Coronary artery (tissue), 2 donors: Measurements from ENCODE around the gene ST3GAL3.

Experiments
- DNase-seq: peaks from one replicate; pipeline ENCODE4 v3.0.0-alpha.2; 2017; ENCODE audit warnings: low spot score
- H3K27ac ChIP-seq, 2 donors: fragments of 200-600 bp; sonication (generic); one replicate each; pipeline ENCODE4 v1.5.1; 2016 to 2019
- H3K4me3 ChIP-seq: fragments of 200-600 bp; sonication (generic); 2 replicates; pipeline ENCODE4 v1.5.1; 2016; ENCODE audit warnings: mild to moderate bottlenecking, moderate library complexity
- TF ChIP-seq, protein P1 (sequence below): fragments of 200-600 bp; sonication (generic); IDR thresholded peaks from one replicate; pipeline ENCODE4 v1.5.1; 2019; ENCODE audit warnings: antibody characterized with exemption

ST3GAL3 gene

GRCh38 chr1:43936431-43937151 lies 229.3 kb downstream of the ST3GAL3 start:
- Histone ChIP-seq H3K4me3 (peak overlapping the region; percentile 68), H3K27ac (no peak overlapping the region)
- no peak for DNase-seq
- TF ChIP-seq, protein P1, sequence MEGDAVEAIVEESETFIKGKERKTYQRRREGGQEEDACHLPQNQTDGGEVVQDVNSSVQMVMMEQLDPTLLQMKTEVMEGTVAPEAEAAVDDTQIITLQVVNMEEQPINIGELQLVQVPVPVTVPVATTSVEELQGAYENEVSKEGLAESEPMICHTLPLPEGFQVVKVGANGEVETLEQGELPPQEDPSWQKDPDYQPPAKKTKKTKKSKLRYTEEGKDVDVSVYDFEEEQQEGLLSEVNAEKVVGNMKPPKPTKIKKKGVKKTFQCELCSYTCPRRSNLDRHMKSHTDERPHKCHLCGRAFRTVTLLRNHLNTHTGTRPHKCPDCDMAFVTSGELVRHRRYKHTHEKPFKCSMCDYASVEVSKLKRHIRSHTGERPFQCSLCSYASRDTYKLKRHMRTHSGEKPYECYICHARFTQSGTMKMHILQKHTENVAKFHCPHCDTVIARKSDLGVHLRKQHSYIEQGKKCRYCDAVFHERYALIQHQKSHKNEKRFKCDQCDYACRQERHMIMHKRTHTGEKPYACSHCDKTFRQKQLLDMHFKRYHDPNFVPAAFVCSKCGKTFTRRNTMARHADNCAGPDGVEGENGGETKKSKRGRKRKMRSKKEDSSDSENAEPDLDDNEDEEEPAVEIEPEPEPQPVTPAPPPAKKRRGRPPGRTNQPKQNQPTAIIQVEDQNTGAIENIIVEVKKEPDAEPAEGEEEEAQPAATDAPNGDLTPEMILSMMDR = no peak

- TF ChIP-seq, protein P1 = no peak
- H3K4me3 ChIP-seq = no peak overlapping the region
- H3K27ac ChIP-seq = no peak overlapping the region
- no peak for DNase-seq
Observed at GRCh38 chr1:43937179-43937865, 230.0 kb downstream of the ST3GAL3 start.

DNA sequence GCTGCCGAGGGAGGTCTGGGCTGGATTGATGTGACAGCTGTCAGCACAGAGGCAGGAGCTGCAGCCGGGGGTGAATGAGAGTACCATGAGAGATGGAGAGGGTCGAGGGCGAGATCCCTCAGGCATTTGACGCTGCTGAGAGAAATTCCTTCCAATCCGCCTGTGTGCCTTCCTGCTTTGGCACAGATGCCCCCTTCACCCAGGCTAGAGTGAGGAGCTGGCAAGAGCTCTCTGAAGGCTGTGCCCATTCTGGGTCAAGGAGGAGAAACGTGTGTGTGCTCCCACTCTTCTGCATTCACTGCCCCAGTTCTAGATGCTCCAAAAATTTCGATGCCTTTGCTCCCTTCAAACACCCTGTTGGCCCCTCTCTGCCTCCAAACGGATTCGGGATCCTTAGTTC lies 231.0 kb downstream of the ST3GAL3 start:
- no peak for DNase-seq
- TF ChIP-seq, protein P1 = no peak
- Histone ChIP-seq H3K4me3 (no peak overlapping the region), H3K27ac (no peak overlapping the region)

- TF ChIP-seq, protein P1 = no peak
- DNase-seq = no peak
- no peak overlapping the region for H3K27ac ChIP-seq
Observed at GRCh38 chr1:43938892-43939587, 231.7 kb downstream of the ST3GAL3 start.

GRCh38 chr1:43942411-43942810 lies 235.1 kb downstream of the ST3GAL3 start:
- no peak for DNase-seq
- no peak overlapping the region for H3K27ac ChIP-seq
- H3K4me3 ChIP-seq = no peak overlapping the region
- TF ChIP-seq, protein P1 = no peak

More at GRCh38 chr1:43938892-43939587, 231.7 kb downstream of the ST3GAL3 start:
- H3K4me3 ChIP-seq = no peak overlapping the region

GRCh38 chr1:43944860-43945259 lies 237.5 kb downstream of the ST3GAL3 start:
- TF ChIP-seq, protein P1 = no peak
- DNase-seq = no peak
- Histone ChIP-seq H3K4me3 (no peak overlapping the region), H3K27ac (no peak overlapping the region)
